Sigmoid colon (tissue), 3 donors: ENCODE measurements around the gene FER1L5.

Experiments
- CTCF ChIP-seq, 4 experiments: fragments of 450-650 bp in 3 of 4; fragments of 200-600 bp in 1 of 4; IDR thresholded peaks; one replicate each; pipeline ENCODE4 v1.5.1; 2016 to 2019; ENCODE audit warnings: antibody characterized with exemption in 4 of 4, mild to moderate bottlenecking in 3 of 4, moderate library complexity in 2 of 4
- POLR2A ChIP-seq, 2 donors: fragments of 450-650 bp; IDR thresholded peaks; one replicate each; pipeline ENCODE4 v1.6.1; 2016; ENCODE audit warnings: antibody characterized with exemption in 2 of 2, mild to moderate bottlenecking in 2 of 2, moderate library complexity in 2 of 2

- TF ChIP-seq POLR2A (IDR thresholded peaks at IDR 0.05) (no peak), CTCF (IDR thresholded peaks at IDR 0.05) (no peak)
These were observed 104.6 kb downstream of the FER1L5 start for GRCh38 chr2:96747061-96747617.
